Body of pancreas (tissue), 4 donors: ENCODE results near the gene TOP3B. TPM values are rescaled to one million over a fixed set of nuclear protein-coding genes. Genes with fewer than 3 reads are reported as not detected.

Experiments used
- ATAC-seq: fragments of 150-250 bp; one replicate; pipeline ENCODE4 v1.9.1; 2016
- DNase-seq, 4 donors: peaks; one replicate each; pipeline ENCODE4 v3.0.0-alpha.2; 2019
- H3K27ac ChIP-seq, 4 donors: fragments of 200-600 bp; sonication (generic); 1 replicate in 3 of 4; 2 replicates in 1 of 4; pipeline versions ENCODE4 v1.5.1 to v1.6.1; 2016 to 2019; ENCODE audit warnings: mild to moderate bottlenecking in 1 of 4, mixed read lengths in 1 of 4, moderate library complexity in 1 of 4
- H3K27me3 ChIP-seq, 2 donors: fragments of 200-600 bp; sonication (generic); one replicate each; pipeline ENCODE4 v1.6.0; 2016; ENCODE audit warnings: mild to moderate bottlenecking in 1 of 2
- H3K36me3 ChIP-seq, 2 donors: fragments of 200-600 bp; sonication (generic); replicated peaks in 1 of 2; 2 replicates each; pipeline ENCODE4 v1.5.1; 2016; ENCODE audit warnings: low read depth in 2 of 2; ENCODE audit not compliant: insufficient read depth in 1 of 2
- H3K4me1 ChIP-seq: fragments of 200-600 bp; sonication (generic); one replicate; pipeline ENCODE4 v1.6.0; 2016
- H3K4me3 ChIP-seq, 2 donors: fragments of 200-600 bp; sonication (generic); 1 replicate in 1 of 2; 2 replicates in 1 of 2; pipeline ENCODE4 v1.5.1; 2016 to 2019
- H3K9me3 ChIP-seq, 3 donors: fragments of 200-600 bp; sonication (generic); 1 replicate in 2 of 3; 2 replicates in 1 of 3; pipeline ENCODE4 v1.5.1; 2016
- POLR2A ChIP-seq, 3 donors: fragments of 450-650 bp; IDR thresholded peaks; one replicate each; pipeline ENCODE4 v1.6.1; 2016; ENCODE audit warnings: antibody characterized with exemption in 3 of 3, mild to moderate bottlenecking in 2 of 3
- WGBS, 2 donors: methylation state at CpG; one replicate each; pipeline ENCODE4 v1.1.5; 2017; 5-methylcytosine and 5-hydroxymethylcytosine counted together
- intact Hi-C: fragments of 100-400 bp; cut with DNase I; formaldehyde crosslinking; loops from one replicate; pipeline ENCODE4 v1.15.1; 2023
- total RNA-seq, 2 donors: library from RNA; depleted of rRNA; stranded (reverse); fragments of >200 nt; gene quantifications; one replicate each; pipeline ENCODE4 v1.1.0, GENCODE V29; 2016
- TF ChIP-seq, protein P1 (sequence below), 7 experiments: fragments of 450-650 bp in 4 of 7; fragments of 200-600 bp in 3 of 7; sonication (generic) in 3 of 7; IDR thresholded peaks; one replicate each; pipeline ENCODE4 v1.5.1; 2016 to 2019; ENCODE audit warnings: antibody characterized with exemption in 7 of 7

TOP3B gene
- total RNA-seq, 2 donors from 2014 or later, result 19.2 to 48.8 TPM

DNA sequence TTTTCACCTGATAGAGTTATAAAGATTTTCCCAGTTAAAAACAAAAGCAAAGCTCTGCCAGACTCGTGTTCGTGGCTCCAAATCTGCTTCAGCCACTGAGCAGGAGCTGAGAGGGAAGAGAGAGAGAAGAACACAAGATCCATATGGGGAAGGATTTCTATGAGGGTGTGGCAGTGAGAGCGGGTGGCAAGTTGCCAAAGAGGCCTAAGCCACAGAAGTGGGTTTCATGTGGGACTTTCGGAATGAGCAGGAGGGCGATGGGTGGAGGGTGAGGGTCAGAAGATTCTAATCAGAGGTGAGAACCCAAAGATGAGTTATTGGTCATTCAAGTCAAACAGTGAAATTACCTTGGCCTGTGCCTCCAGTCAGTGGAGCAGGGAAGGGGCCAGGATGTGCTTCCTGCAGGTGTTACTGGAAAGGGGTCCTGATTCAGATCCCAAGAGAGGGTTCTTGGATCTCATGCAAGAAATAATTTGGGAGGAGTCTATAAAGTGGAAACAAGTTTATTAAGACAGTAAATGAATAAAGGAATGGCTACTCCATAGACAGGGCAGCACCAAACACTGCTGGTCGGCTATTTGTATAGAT lies 40.5 kb upstream of the TOP3B start:
- Histone ChIP-seq H3K27ac (no peak overlapping the region), H3K9me3 (peaks cover 0 to 4% (median 0%) of the 10 kb centered on the region in 3 donors), H3K4me3 (no peak overlapping the region), H3K36me3 (no peaks in the 10 kb centered on the region), H3K4me1 (no peaks in the 10 kb centered on the region), H3K27me3 (no peaks in the 10 kb centered on the region)
- WGBS, 2 donors, result 85 to 87% methylated on average over 6 of the region's 6 CpGs
- TF ChIP-seq, protein P1, sequence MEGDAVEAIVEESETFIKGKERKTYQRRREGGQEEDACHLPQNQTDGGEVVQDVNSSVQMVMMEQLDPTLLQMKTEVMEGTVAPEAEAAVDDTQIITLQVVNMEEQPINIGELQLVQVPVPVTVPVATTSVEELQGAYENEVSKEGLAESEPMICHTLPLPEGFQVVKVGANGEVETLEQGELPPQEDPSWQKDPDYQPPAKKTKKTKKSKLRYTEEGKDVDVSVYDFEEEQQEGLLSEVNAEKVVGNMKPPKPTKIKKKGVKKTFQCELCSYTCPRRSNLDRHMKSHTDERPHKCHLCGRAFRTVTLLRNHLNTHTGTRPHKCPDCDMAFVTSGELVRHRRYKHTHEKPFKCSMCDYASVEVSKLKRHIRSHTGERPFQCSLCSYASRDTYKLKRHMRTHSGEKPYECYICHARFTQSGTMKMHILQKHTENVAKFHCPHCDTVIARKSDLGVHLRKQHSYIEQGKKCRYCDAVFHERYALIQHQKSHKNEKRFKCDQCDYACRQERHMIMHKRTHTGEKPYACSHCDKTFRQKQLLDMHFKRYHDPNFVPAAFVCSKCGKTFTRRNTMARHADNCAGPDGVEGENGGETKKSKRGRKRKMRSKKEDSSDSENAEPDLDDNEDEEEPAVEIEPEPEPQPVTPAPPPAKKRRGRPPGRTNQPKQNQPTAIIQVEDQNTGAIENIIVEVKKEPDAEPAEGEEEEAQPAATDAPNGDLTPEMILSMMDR (IDR thresholded peaks at IDR 0.05), result no peak
- TF ChIP-seq POLR2A (IDR thresholded peaks at IDR 0.05), result no peak
- intact Hi-C loops, result no loop called here
- DNase-seq, result no peak
- ATAC-seq, result no peak

GRCh38 chr22:22022255-22022840 lies 39.8 kb upstream of the TOP3B start:
- WGBS, 2 donors, result 42 to 43% methylated on average over 3 to 5 of the region's 5 CpGs
- ATAC-seq (no peak), DNase-seq (no peak)
- no peak overlapping the region for H3K27ac ChIP-seq
- TF ChIP-seq, protein P1 (IDR thresholded peaks at IDR 0.05), result no peak
- no peak for TF ChIP-seq POLR2A (IDR thresholded peaks at IDR 0.05)
- H3K36me3 ChIP-seq, result no peaks in the 10 kb centered on the region
- H3K4me3 ChIP-seq, result no peak overlapping the region
- H3K9me3 ChIP-seq, result no peaks in the 10 kb centered on the region
- no peaks in the 10 kb centered on the region for H3K27me3 ChIP-seq
- intact Hi-C loops, result no loop called here
- no peaks in the 10 kb centered on the region for H3K4me1 ChIP-seq

DNA sequence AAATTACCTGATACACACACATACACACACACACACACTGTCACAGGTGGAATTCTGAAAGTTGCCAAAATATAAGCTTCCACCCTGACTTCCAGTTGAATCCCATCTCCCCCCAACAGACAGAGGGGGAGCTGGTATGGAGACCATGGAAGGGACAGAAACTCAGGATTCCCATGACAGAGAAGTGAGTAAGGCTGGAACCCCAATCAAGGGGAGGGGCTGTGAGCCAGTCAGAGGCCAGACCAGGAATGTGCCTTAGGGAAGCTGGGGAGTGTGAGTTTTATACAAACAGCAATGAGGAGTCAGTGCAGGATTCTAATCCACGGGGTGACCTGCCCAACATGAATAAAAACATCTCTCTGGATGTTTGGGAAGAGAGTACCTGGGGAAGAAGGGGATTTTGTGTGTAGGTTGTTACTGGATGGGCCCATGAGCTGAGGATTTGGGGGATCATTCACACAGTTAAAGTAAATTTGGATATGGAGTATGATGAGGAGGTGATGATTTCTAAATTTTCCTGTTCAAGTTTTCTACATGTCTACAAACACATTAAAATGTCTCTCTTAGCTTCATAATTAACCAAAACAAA lies 38.7 kb upstream of the TOP3B start:
- no peaks in the 10 kb centered on the region for H3K9me3 ChIP-seq
- H3K4me3 ChIP-seq, result no peak overlapping the region
- WGBS, 2 donors, result 64 to 89% methylated on average over 1 of the region's 1 CpG
- H3K4me1 ChIP-seq, result no peaks in the 10 kb centered on the region
- intact Hi-C loops, result no loop called here
- TF ChIP-seq, protein P1 (IDR thresholded peaks at IDR 0.05), result no peak
- TF ChIP-seq POLR2A (IDR thresholded peaks at IDR 0.05), result no peak
- H3K27ac ChIP-seq, result no peak overlapping the region
- DNase-seq (no peak), ATAC-seq (no peak)
- no peaks in the 10 kb centered on the region for H3K36me3 ChIP-seq
- no peaks in the 10 kb centered on the region for H3K27me3 ChIP-seq

GRCh38 chr22:22020425-22020852 lies 37.9 kb upstream of the TOP3B start:
- Histone ChIP-seq H3K4me3 (no peak overlapping the region), H3K27ac (no peak overlapping the region), H3K27me3 (no peaks in the 10 kb centered on the region), H3K36me3 (no peaks in the 10 kb centered on the region), H3K4me1 (no peaks in the 10 kb centered on the region), H3K9me3 (no peaks in the 10 kb centered on the region)
- no peak for DNase-seq
- ATAC-seq, result no peak
- WGBS, 2 donors, result 88 to 92% methylated on average over 2 of the region's 2 CpGs
- TF ChIP-seq POLR2A (IDR thresholded peaks at IDR 0.05), result no peak
- TF ChIP-seq, protein P1 (IDR thresholded peaks at IDR 0.05), result no peak
- intact Hi-C loops, result no loop called here
